WTC11 (cell line): ENCODE measurements around the gene DMD. TPM values are rescaled to one million over a fixed set of nuclear protein-coding genes. Genes with fewer than 3 reads are reported as not detected.

Experiments used
- ATAC-seq: fragments of 200-7000 bp; cut with Tn5 transposase; 2 replicates; pipeline ENCODE4 v1.10.0; 2021; ENCODE audit warnings: mild to moderate bottlenecking, moderate library complexity
- CTCF ChIA-PET: fragments of 300-600 bp; sonication (Branson Sonifier 250); formaldehyde crosslinking; loops from one replicate; lab custom pipeline; 2021; ENCODE audit warnings: antibody characterized with exemption; lab: Charles Lee
- POLR2A ChIA-PET: fragments of 350-600 bp; sonication (Branson Sonifier 250); formaldehyde crosslinking; loops from one replicate; lab custom pipeline; 2021; ENCODE audit warnings: antibody characterized with exemption; lab: Charles Lee
- DNase-seq: peaks from one replicate; pipeline ENCODE4 v3.0.0; 2021; ENCODE audit warnings: low spot score
- H3K27ac Mint-ChIP-seq: 2 replicates; pipeline ENCODE4 v1.8.0; 2021; ENCODE audit warnings: mixed read lengths
- H3K27me3 Mint-ChIP-seq: 2 replicates; pipeline ENCODE4 v1.8.0; 2021; ENCODE audit warnings: low read depth, mild to moderate bottlenecking, moderate library complexity, mixed read lengths
- H3K36me3 Mint-ChIP-seq: 2 replicates; pipeline ENCODE4 v1.8.0; 2021; ENCODE audit warnings: mixed read lengths
- H3K4me1 Mint-ChIP-seq: 2 replicates; pipeline ENCODE4 v1.8.0; 2022; ENCODE audit warnings: mixed read lengths
- H3K4me3 Mint-ChIP-seq: 2 replicates; pipeline ENCODE4 v1.8.0; 2021; ENCODE audit warnings: mild to moderate bottlenecking, moderate library complexity, mixed read lengths
- H3K9me3 Mint-ChIP-seq: 2 replicates; pipeline ENCODE4 v1.8.0; 2021; ENCODE audit warnings: mixed read lengths
- CBFB ChIP-seq: sonication (generic); formaldehyde crosslinking; IDR thresholded peaks from 2 replicates; pipeline ENCODE4 v1.8.1; 2022; ENCODE audit warnings: mild to moderate bottlenecking, low read depth, missing genetic modification reagents
- CREM ChIP-seq: sonication (generic); formaldehyde crosslinking; IDR thresholded peaks from 2 replicates; pipeline ENCODE4 v1.8.1; 2022; ENCODE audit warnings: mild to moderate bottlenecking, missing genetic modification reagents, moderate library complexity
- E2F4 ChIP-seq: sonication (generic); formaldehyde crosslinking; IDR thresholded peaks from 2 replicates; pipeline ENCODE4 v1.8.1; 2022; ENCODE audit warnings: low read depth, mild to moderate bottlenecking, moderate library complexity, missing genetic modification reagents, borderline replicate concordance
- ELF4 ChIP-seq: sonication (generic); formaldehyde crosslinking; IDR thresholded peaks from 2 replicates; pipeline ENCODE4 v1.8.1; 2022; ENCODE audit warnings: low read depth, mild to moderate bottlenecking, moderate library complexity, missing genetic modification reagents
- ESRRA ChIP-seq: sonication (generic); formaldehyde crosslinking; IDR thresholded peaks from 2 replicates; pipeline ENCODE4 v1.8.1; 2022; ENCODE audit warnings: mild to moderate bottlenecking, missing genetic modification reagents, borderline replicate concordance
- ETV6 ChIP-seq: sonication (generic); formaldehyde crosslinking; IDR thresholded peaks from 2 replicates; pipeline ENCODE4 v1.8.1; 2022; ENCODE audit warnings: mild to moderate bottlenecking, missing genetic modification reagents
- HMGA2 ChIP-seq: fragments of 250-450 bp; sonication (Bioruptor Pico); IDR thresholded peaks from 2 replicates; pipeline ENCODE4 v1.4.0; 2021; ENCODE audit warnings: mild to moderate bottlenecking, moderate library complexity
- NFATC4 ChIP-seq: fragments of 250-450 bp; sonication (Bioruptor Pico); IDR thresholded peaks from 2 replicates; pipeline ENCODE4 v1.9.0; 2021; ENCODE audit warnings: mild to moderate bottlenecking
- NFYB ChIP-seq: sonication (generic); formaldehyde crosslinking; conservative IDR thresholded peaks from 2 replicates; pipeline ENCODE4 v1.8.0; 2022; ENCODE audit warnings: low read depth, missing genetic modification reagents
- NR2C2 ChIP-seq: sonication (generic); formaldehyde crosslinking; IDR thresholded peaks from 2 replicates; pipeline ENCODE4 v1.8.0; 2022; ENCODE audit warnings: mild to moderate bottlenecking, missing genetic modification reagents
- TEAD4 ChIP-seq: sonication (generic); formaldehyde crosslinking; IDR thresholded peaks from 2 replicates; pipeline ENCODE4 v1.8.0; 2022; ENCODE audit warnings: mild to moderate bottlenecking, missing genetic modification reagents
- TP53 ChIP-seq: sonication (generic); formaldehyde crosslinking; IDR thresholded peaks from 2 replicates; pipeline ENCODE4 v1.8.1; 2023; ENCODE audit warnings: mild to moderate bottlenecking, missing genetic modification reagents
- ZNF121 ChIP-seq: sonication (generic); formaldehyde crosslinking; IDR thresholded peaks from 2 replicates; pipeline ENCODE4 v1.8.0; 2023; ENCODE audit warnings: missing genetic modification reagents
- ZNF219 ChIP-seq: sonication (generic); formaldehyde crosslinking; IDR thresholded peaks from 2 replicates; pipeline ENCODE4 v1.8.0; 2023; ENCODE audit warnings: missing genetic modification reagents, mild to moderate bottlenecking, borderline replicate concordance
- ZNF281 ChIP-seq: sonication (generic); formaldehyde crosslinking; IDR thresholded peaks from 2 replicates; pipeline ENCODE4 v1.8.0; 2023; ENCODE audit warnings: mild to moderate bottlenecking, missing genetic modification reagents
- ZNF423 ChIP-seq: fragments of 250-450 bp; sonication (Bioruptor Pico); IDR thresholded peaks from 2 replicates; pipeline ENCODE4 v2.1.2; 2022; ENCODE audit warnings: mild to moderate bottlenecking, moderate library complexity
- ZNF671 ChIP-seq: fragments of 250-450 bp; sonication (Bioruptor Pico); IDR thresholded peaks from 2 replicates; pipeline ENCODE4 v1.8.0; 2021; ENCODE audit warnings: mild to moderate bottlenecking
- total RNA-seq: library from RNA; stranded (reverse); gene quantifications from 3 replicates; pipeline ENCODE4 v1.2.3, GENCODE V29; 2021
- TF ChIP-seq, protein P1 (sequence below): sonication (generic); formaldehyde crosslinking; IDR thresholded peaks from 2 replicates; pipeline ENCODE4 v1.8.0; 2022; ENCODE audit warnings: mild to moderate bottlenecking, missing genetic modification reagents
- TF ChIP-seq, protein P2 (sequence below): sonication (generic); formaldehyde crosslinking; IDR thresholded peaks from 2 replicates; pipeline ENCODE4 v1.8.1; 2023; ENCODE audit warnings: mild to moderate bottlenecking, missing genetic modification reagents
- TF ChIP-seq, protein P3 (sequence below): sonication (generic); formaldehyde crosslinking; IDR thresholded peaks from 2 replicates; pipeline ENCODE4 v1.8.1; 2023; ENCODE audit warnings: mild to moderate bottlenecking, missing genetic modification reagents
- TF ChIP-seq, protein P4 (sequence below): sonication (generic); formaldehyde crosslinking; IDR thresholded peaks from 2 replicates; pipeline ENCODE4 v1.8.0; 2023; ENCODE audit warnings: missing genetic modification reagents

DMD gene
- total RNA-seq, 1 experiment from 2014 or later: 9.1 TPM

DNA sequence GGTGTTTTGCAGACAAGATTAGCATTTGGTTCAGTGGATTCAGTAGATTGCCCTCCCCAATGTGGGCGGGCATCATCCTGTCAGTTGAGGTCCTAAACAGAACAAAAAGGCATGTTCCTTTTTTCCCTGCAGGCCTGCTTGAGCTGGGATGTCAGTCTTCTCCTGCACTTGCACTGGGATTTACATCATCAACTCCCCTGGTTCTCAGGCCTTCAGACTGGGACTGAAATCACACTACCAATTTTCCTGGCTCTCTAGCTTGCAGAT lies 1860.6 kb downstream of the DMD start:
- CTCF ChIA-PET: no interaction called here
- Mint-ChIP-seq H3K4me1 (peaks cover 7% of the 10 kb centered on the region; the same call in 1 of the 2 replicates), H3K4me3 (no peak overlapping the region)
- POLR2A ChIA-PET: no interaction called here
- TF ChIP-seq NFYB (CRISPR knock-in tag): no peak
- TF ChIP-seq ETV6: no peak
- TF ChIP-seq, protein P1, sequence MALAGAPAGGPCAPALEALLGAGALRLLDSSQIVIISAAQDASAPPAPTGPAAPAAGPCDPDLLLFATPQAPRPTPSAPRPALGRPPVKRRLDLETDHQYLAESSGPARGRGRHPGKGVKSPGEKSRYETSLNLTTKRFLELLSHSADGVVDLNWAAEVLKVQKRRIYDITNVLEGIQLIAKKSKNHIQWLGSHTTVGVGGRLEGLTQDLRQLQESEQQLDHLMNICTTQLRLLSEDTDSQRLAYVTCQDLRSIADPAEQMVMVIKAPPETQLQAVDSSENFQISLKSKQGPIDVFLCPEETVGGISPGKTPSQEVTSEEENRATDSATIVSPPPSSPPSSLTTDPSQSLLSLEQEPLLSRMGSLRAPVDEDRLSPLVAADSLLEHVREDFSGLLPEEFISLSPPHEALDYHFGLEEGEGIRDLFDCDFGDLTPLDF (CRISPR knock-in tag): no peak
- TF ChIP-seq ZNF219 (CRISPR knock-in tag): no peak
- TF ChIP-seq CBFB (CRISPR knock-in tag): no peak
- TF ChIP-seq, protein P2, sequence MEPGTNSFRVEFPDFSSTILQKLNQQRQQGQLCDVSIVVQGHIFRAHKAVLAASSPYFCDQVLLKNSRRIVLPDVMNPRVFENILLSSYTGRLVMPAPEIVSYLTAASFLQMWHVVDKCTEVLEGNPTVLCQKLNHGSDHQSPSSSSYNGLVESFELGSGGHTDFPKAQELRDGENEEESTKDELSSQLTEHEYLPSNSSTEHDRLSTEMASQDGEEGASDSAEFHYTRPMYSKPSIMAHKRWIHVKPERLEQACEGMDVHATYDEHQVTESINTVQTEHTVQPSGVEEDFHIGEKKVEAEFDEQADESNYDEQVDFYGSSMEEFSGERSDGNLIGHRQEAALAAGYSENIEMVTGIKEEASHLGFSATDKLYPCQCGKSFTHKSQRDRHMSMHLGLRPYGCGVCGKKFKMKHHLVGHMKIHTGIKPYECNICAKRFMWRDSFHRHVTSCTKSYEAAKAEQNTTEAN (CRISPR knock-in tag): no peak
- no peak for TF ChIP-seq TP53 (CRISPR knock-in tag)
- TF ChIP-seq CREM (CRISPR knock-in tag): no peak
- TF ChIP-seq ZNF121 (CRISPR knock-in tag): no peak
- TF ChIP-seq NR2C2 (CRISPR knock-in tag): no peak
- TF ChIP-seq E2F4 (CRISPR knock-in tag): no peak
- TF ChIP-seq ZNF281: no peak
- TF ChIP-seq, protein P3, sequence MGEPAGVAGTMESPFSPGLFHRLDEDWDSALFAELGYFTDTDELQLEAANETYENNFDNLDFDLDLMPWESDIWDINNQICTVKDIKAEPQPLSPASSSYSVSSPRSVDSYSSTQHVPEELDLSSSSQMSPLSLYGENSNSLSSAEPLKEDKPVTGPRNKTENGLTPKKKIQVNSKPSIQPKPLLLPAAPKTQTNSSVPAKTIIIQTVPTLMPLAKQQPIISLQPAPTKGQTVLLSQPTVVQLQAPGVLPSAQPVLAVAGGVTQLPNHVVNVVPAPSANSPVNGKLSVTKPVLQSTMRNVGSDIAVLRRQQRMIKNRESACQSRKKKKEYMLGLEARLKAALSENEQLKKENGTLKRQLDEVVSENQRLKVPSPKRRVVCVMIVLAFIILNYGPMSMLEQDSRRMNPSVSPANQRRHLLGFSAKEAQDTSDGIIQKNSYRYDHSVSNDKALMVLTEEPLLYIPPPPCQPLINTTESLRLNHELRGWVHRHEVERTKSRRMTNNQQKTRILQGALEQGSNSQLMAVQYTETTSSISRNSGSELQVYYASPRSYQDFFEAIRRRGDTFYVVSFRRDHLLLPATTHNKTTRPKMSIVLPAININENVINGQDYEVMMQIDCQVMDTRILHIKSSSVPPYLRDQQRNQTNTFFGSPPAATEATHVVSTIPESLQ (CRISPR knock-in tag): no peak
- TF ChIP-seq ELF4 (CRISPR knock-in tag): no peak
- no peak for TF ChIP-seq HMGA2 (CRISPR knock-in tag)
- TF ChIP-seq, protein P4, sequence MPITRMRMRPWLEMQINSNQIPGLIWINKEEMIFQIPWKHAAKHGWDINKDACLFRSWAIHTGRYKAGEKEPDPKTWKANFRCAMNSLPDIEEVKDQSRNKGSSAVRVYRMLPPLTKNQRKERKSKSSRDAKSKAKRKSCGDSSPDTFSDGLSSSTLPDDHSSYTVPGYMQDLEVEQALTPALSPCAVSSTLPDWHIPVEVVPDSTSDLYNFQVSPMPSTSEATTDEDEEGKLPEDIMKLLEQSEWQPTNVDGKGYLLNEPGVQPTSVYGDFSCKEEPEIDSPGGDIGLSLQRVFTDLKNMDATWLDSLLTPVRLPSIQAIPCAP (CRISPR knock-in tag): no peak
- no peak for TF ChIP-seq TEAD4 (CRISPR knock-in tag)
- TF ChIP-seq, all 79 proteins: peak for 0
- Mint-ChIP-seq H3K9me3 (no peaks in the 10 kb centered on the region), H3K36me3 (no peaks in the 10 kb centered on the region), H3K27ac (no peak overlapping the region), H3K27me3 (no peaks in the 10 kb centered on the region)
- DNase-seq: no peak
- no peak for ATAC-seq

- ATAC-seq (no peak), DNase-seq (no peak)
- H3K4me1 Mint-ChIP-seq: 0 out of 2 replicates have a peak, but pooled peaks cover 4% of the 10 kb centered on the region
- no peak overlapping the region for H3K27ac Mint-ChIP-seq
- POLR2A ChIA-PET: no interaction called here
- TF ChIP-seq ESRRA (CRISPR knock-in tag): no peak
- TF ChIP-seq, protein P3 (CRISPR knock-in tag): no peak
- TF ChIP-seq NFATC4 (CRISPR knock-in tag): no peak
- no peak for TF ChIP-seq ZNF671 (CRISPR knock-in tag)
- TF ChIP-seq ZNF423 (CRISPR knock-in tag): no peak
- CTCF ChIA-PET: no interaction called here
- no peak overlapping the region for H3K4me3 Mint-ChIP-seq
- no peaks in the 10 kb centered on the region for H3K9me3 Mint-ChIP-seq
- H3K27me3 Mint-ChIP-seq: no peaks in the 10 kb centered on the region
- no peaks in the 10 kb centered on the region for H3K36me3 Mint-ChIP-seq
These were observed 1861.8 kb downstream of the DMD start for GRCh38 chrX:31349515-31349914.
